ENCODE measurements around the gene TM2D1. TPM values are rescaled to one million over a fixed set of nuclear protein-coding genes. Genes with fewer than 3 reads are reported as not detected.

Gene TM2D1
- total and polyA plus RNA-seq, 9 of the 15 experiments (the other 6 are each of a cell fraction or from before 2014, with no cell fraction given), result 24.5 to 65.2 (median 47.7) TPM

DNA sequence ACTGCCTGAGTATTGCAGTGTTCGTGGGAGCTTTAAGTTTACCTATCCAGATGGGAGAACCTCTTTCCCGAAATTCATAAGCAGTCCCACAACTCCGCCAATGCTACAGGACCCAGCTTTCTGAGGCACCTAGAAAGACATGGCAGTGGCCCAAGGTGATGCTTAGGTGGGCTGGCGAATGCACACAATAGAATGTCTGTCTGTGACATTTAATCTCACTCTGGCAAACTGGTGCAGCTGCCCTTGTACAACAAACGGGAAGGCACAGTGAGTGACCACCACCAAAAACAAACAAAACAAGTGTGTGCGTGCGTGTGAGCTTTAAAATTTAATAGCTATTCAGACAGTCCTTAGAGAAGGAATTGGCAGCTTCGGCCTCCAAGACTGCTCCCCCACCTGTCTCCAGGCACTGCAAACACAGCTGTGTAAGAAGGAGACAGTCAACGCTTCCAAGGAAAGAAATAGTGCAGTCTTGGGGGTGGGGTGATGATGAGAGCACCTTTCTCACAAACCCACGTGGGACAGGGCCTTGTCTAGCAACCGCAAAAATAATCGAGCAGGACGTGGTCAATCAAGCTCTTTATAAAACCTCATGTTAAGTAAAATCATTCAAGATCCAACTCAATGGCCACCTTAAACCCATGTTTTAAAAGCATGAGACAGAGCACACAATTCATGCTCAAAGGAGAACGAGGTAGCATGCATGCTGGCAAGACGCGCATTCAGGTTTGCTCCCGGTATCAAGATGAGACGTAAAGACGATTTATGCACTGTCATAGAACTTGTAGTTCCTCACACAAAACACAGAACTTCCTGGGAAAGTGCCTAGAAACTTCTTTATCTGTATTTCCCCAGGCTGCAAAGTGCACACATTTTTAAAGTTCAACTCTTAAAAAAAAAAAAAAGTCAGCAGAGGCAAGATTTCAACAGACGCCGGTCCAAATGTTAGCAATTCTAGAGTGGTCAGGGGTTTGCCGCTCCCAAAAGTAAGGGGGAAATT lies 84.1 kb downstream of the TM2D1 start (continued):
- TF ChIP-seq ZNF79 (CRISPR knock-in tag; IDR thresholded peaks at IDR 0.05; ENCODE audit: low read depth), result no peak
- TF ChIP-seq, protein P1, sequence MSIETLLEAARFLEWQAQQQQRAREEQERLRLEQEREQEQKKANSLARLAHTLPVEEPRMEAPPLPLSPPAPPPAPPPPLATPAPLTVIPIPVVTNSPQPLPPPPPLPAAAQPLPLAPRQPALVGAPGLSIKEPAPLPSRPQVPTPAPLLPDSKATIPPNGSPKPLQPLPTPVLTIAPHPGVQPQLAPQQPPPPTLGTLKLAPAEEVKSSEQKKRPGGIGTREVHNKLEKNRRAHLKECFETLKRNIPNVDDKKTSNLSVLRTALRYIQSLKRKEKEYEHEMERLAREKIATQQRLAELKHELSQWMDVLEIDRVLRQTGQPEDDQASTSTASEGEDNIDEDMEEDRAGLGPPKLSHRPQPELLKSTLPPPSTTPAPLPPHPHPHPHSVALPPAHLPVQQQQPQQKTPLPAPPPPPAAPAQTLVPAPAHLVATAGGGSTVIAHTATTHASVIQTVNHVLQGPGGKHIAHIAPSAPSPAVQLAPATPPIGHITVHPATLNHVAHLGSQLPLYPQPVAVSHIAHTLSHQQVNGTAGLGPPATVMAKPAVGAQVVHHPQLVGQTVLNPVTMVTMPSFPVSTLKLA (conservative IDR thresholded peaks at IDR 0.05), result no peak
- TF ChIP-seq TCF3 (CRISPR knock-in tag; IDR thresholded peaks at IDR 0.05), result peak; percentile 43; the same call in 1 of the 2 replicates
- TF ChIP-seq MAFF (IDR thresholded peaks at IDR 0.05; ENCODE audit: low read length), result peak; percentile 39; the same call in 1 of the 2 replicates
- no peak for TF ChIP-seq PHF21A (IDR thresholded peaks at IDR 0.05; ENCODE audit: borderline replicate concordance, low read depth)
- TF ChIP-seq RBM22 (IDR thresholded peaks at IDR 0.05; ENCODE audit: low read depth, low read length, poor library complexity, severe bottlenecking), result no peak
- TF ChIP-seq HMGN3 (IDR thresholded peaks at IDR 0.05; ENCODE audit: borderline replicate concordance, extremely low read depth, insufficient read length, low read depth, low read length), result no peak
- peak; percentile 56 for TF ChIP-seq DPF2 (IDR thresholded peaks at IDR 0.05)
- TF ChIP-seq ZNF384 (IDR thresholded peaks at IDR 0.05; ENCODE audit: low read depth, low read length), result peak; percentile 68
- TF ChIP-seq MYC (IDR thresholded peaks at IDR 0.05; ENCODE audit: low read depth, low read length), result 0 out of 2 replicates have a peak, but pooled peaks have one; percentile 14
- TF ChIP-seq MYC (CRISPR knock-in tag; IDR thresholded peaks at IDR 0.05; ENCODE audit: borderline replicate concordance, low read depth), result no peak
- peak; percentile 83; the same call in 1 of the 2 replicates for TF ChIP-seq SPI1 (IDR thresholded peaks at IDR 0.05; ENCODE audit: borderline replicate concordance, low read depth, low read length)
- TF ChIP-seq ARID1B (IDR thresholded peaks at IDR 0.05), result peak; percentile 64
- TF ChIP-seq CREM (IDR thresholded peaks at IDR 0.05; ENCODE audit: low read depth), result peak; percentile 33; the same call in 1 of the 2 replicates
- TF ChIP-seq MAFG (tag; conservative IDR thresholded peaks at IDR 0.05), result peak; percentile 70
- TF ChIP-seq ZNF407 (IDR thresholded peaks at IDR 0.05; ENCODE audit: low read depth), result no peak
- TF ChIP-seq, protein P2, sequence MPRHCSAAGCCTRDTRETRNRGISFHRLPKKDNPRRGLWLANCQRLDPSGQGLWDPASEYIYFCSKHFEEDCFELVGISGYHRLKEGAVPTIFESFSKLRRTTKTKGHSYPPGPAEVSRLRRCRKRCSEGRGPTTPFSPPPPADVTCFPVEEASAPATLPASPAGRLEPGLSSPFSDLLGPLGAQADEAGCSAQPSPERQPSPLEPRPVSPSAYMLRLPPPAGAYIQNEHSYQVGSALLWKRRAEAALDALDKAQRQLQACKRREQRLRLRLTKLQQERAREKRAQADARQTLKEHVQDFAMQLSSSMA (CRISPR knock-in tag; IDR thresholded peaks at IDR 0.05), result no peak

All from K562 (cell line).